ENCODE data around the gene DIS3L. TPM values are rescaled to one million over a fixed set of nuclear protein-coding genes. Genes with fewer than 3 reads are reported as not detected.

Gene DIS3L
- total and polyA plus RNA-seq, 2 of the 13 experiments (the other 11 are each of a cell fraction or from before 2014, with no cell fraction given): 21.0 to 50.5 TPM

DNA sequence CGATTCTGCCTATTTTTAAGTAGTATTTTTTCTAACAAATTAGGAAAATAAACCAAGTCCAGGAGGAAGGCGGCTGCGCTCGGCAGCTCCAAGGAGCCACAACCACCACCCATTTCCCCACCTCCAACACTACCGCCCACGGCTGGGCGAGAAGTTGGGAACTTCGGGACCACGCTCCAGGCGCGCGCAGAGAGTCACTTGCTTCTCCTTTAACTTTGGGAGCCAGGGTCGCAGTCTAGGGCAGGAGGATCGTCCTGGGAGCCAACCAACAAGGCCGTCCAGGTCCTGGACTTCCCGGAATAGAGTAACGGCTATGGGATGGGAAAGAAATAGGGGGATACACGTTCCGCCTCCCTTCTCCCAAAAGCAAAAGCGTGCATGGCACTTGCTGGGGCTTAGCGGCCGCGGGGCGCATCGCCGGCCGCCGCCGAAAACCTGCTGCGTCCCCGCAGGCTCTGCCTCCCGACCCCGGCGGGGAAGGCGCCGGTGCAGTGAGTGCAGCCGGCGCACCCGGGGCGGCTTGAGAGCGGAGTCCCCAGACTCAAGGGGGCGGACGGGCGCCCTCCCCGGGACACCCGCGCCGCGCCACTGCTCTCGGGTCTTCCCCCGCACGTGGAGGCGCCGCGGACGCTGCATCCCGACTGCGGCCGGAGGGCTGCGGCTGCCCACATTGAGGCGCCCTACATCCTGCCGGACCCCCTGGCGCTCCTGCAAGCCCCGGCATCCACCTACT lies 40.5 kb upstream of the DIS3L start:
- H3K9me3 ChIP-seq (ENCODE audit: low read length): no peaks in the 10 kb centered on the region
- intact Hi-C loops (cut with micrococcal nuclease; ENCODE audit: unreplicated experiment): no loop called here
- peak overlapping the region; percentile 98 for H3K4me2 ChIP-seq (ENCODE audit: low read depth, low read length)
- peak overlapping the region; percentile 53 to 69 (median 54) for H3K4me3 ChIP-seq (replicated peaks in 1 of 3; ENCODE audit: insufficient read depth in 1 of 3, low read depth in 2 of 3, low read length in 3 of 3)
- BruUV-seq (replicated peaks): no TSS peak
- no peak overlapping the region for H2AFZ ChIP-seq (ENCODE audit: low read length)
- peaks cover 7% of the 10 kb centered on the region; the same call in 1 of the 2 replicates for H4K20me1 ChIP-seq (ENCODE audit: insufficient read depth, low read length)
- H3K36me3 ChIP-seq (replicated peaks in 1 of 2; ENCODE audit: control insufficient read depth in 1 of 2, insufficient read depth in 2 of 2, low read length in 2 of 2): no peaks in the 10 kb centered on the region
- POLR2A ChIA-PET: no interaction called here
- no peak overlapping the region for H3K27ac ChIP-seq (ENCODE audit: extremely low read length, insufficient read depth, low read length)
- no peak overlapping the region for H3K9ac ChIP-seq (ENCODE audit: insufficient read depth, low read depth, low read length)
- H3K4me1 ChIP-seq (ENCODE audit: insufficient read depth, low read length): peaks cover 20% of the 10 kb centered on the region
- CTCF ChIA-PET (ENCODE audit: low intra/inter-chr PET ratio, low total read pairs): no interaction called here
- DNase-seq (ENCODE audit: low spot score): no peak
- WGBS (ENCODE audit: low lambda C conversion rate): 3% methylated on average over 12 of the region's 64 CpGs
- in situ Hi-C loops (cut with HindIII; ENCODE audit: extremely low pct_ligation_motif_present, low pct_unique_long_range_greater_than_20kb): loop anchor here (5.0 kb wide), 1 partner anchor 34 kb away; no protein-coding TSS in a partner anchor
- ATAC-seq: peak; percentile 70
- no peak for FAIRE-seq
- H3K27me3 ChIP-seq (ENCODE audit: control insufficient read depth in 1 of 2, insufficient read depth in 2 of 2, low read length in 2 of 2): peaks cover 25 to 87% of the 10 kb centered on the region in 2 experiments
- no peaks in the 10 kb centered on the region for H3K79me2 ChIP-seq (ENCODE audit: insufficient read depth, low read length)
- TF ChIP-seq ZNF777 (CRISPR knock-in tag; IDR thresholded peaks at IDR 0.05): peak; percentile 82
- TF ChIP-seq XBP1 (CRISPR knock-in tag; IDR thresholded peaks at IDR 0.05): no peak
- TF ChIP-seq, protein P1, sequence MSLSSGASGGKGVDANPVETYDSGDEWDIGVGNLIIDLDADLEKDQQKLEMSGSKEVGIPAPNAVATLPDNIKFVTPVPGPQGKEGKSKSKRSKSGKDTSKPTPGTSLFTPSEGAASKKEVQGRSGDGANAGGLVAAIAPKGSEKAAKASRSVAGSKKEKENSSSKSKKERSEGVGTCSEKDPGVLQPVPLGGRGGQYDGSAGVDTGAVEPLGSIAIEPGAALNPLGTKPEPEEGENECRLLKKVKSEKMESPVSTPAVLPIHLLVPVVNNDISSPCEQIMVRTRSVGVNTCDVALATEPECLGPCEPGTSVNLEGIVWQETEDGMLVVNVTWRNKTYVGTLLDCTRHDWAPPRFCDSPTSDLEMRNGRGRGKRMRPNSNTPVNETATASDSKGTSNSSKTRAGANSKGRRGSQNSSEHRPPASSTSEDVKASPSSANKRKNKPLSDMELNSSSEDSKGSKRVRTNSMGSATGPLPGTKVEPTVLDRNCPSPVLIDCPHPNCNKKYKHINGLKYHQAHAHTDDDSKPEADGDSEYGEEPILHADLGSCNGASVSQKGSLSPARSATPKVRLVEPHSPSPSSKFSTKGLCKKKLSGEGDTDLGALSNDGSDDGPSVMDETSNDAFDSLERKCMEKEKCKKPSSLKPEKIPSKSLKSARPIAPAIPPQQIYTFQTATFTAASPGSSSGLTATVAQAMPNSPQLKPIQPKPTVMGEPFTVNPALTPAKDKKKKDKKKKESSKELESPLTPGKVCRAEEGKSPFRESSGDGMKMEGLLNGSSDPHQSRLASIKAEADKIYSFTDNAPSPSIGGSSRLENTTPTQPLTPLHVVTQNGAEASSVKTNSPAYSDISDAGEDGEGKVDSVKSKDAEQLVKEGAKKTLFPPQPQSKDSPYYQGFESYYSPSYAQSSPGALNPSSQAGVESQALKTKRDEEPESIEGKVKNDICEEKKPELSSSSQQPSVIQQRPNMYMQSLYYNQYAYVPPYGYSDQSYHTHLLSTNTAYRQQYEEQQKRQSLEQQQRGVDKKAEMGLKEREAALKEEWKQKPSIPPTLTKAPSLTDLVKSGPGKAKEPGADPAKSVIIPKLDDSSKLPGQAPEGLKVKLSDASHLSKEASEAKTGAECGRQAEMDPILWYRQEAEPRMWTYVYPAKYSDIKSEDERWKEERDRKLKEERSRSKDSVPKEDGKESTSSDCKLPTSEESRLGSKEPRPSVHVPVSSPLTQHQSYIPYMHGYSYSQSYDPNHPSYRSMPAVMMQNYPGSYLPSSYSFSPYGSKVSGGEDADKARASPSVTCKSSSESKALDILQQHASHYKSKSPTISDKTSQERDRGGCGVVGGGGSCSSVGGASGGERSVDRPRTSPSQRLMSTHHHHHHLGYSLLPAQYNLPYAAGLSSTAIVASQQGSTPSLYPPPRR (CRISPR knock-in tag; IDR thresholded peaks at IDR 0.05; ENCODE audit: borderline replicate concordance): no peak
- peak; percentile 39; the same call in 1 of the 2 replicates for TF ChIP-seq KDM5B (CRISPR knock-in tag; IDR thresholded peaks at IDR 0.05; ENCODE audit: borderline replicate concordance)
- TF ChIP-seq KDM2A (CRISPR knock-in tag; IDR thresholded peaks at IDR 0.05; ENCODE audit: borderline replicate concordance, low read depth): peak; percentile 23; the same call in 1 of the 2 replicates
- TF ChIP-seq SALL1 (CRISPR knock-in tag; IDR thresholded peaks at IDR 0.05): peak; percentile 9; the same call in 1 of the 2 replicates
- TF ChIP-seq TGIF2 (CRISPR knock-in tag; IDR thresholded peaks at IDR 0.05): no peak
- TF ChIP-seq ZNF350 (CRISPR knock-in tag; IDR thresholded peaks at IDR 0.05; ENCODE audit: borderline replicate concordance, low read depth): 0 out of 2 replicates have a peak, but pooled peaks have one; percentile 31
- no peak for TF ChIP-seq ZSCAN20 (CRISPR knock-in tag; IDR thresholded peaks at IDR 0.05; ENCODE audit: borderline replicate concordance)
- TF ChIP-seq ZNF235 (CRISPR knock-in tag; IDR thresholded peaks at IDR 0.05; ENCODE audit: borderline replicate concordance): no peak; the same call in 1 of the 2 replicates
- TF ChIP-seq, protein P2, sequence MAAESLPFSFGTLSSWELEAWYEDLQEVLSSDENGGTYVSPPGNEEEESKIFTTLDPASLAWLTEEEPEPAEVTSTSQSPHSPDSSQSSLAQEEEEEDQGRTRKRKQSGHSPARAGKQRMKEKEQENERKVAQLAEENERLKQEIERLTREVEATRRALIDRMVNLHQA (CRISPR knock-in tag; IDR thresholded peaks at IDR 0.05): no peak
- no peak for TF ChIP-seq ZNF230 (CRISPR knock-in tag; IDR thresholded peaks at IDR 0.05)
- TF ChIP-seq ZNF670 (CRISPR knock-in tag; IDR thresholded peaks at IDR 0.05; ENCODE audit: borderline replicate concordance): no peak
- TF ChIP-seq, protein P3, sequence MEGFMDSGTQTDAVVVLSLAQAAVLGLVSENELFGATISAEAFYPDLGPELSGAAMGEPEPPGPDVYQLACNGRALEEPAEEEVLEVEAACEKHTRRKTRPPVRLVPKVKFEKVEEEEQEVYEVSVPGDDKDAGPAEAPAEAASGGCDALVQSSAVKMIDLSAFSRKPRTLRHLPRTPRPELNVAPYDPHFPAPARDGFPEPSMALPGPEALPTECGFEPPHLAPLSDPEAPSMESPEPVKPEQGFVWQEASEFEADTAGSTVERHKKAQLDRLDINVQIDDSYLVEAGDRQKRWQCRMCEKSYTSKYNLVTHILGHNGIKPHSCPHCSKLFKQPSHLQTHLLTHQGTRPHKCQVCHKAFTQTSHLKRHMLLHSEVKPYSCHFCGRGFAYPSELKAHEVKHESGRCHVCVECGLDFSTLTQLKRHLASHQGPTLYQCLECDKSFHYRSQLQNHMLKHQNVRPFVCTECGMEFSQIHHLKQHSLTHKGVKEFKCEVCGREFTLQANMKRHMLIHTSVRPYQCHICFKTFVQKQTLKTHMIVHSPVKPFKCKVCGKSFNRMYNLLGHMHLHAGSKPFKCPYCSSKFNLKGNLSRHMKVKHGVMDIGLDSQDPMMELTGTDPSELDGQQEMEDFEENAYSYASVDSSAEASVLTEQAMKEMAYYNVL (CRISPR knock-in tag; IDR thresholded peaks at IDR 0.05; ENCODE audit: borderline replicate concordance): 0 out of 2 replicates have a peak, but pooled peaks have one; percentile 31

All from HepG2 (cell line).